GM19238 (cell line): ENCODE measurements around the gene SPRTN.

Experiments used
- DNase-seq: peaks from one replicate; pipeline ENCODE4 v3.0.0; 2011; ENCODE audit warnings: low spot score; ENCODE audit not compliant: insufficient read length

Gene SPRTN

GRCh38 chr1:231376101-231376500, 38.0 kb downstream of the SPRTN start:
- no peak for DNase-seq

GRCh38 chr1:231376875-231377549, 38.9 kb downstream of the SPRTN start:
- no peak for DNase-seq

- no peak for DNase-seq
Observed at GRCh38 chr1:231381729-231382128, 43.6 kb downstream of the SPRTN start.

- no peak for DNase-seq
Observed at GRCh38 chr1:231382426-231382825, 44.3 kb downstream of the SPRTN start.

GRCh38 chr1:231383159-231383860, 45.2 kb downstream of the SPRTN start:
- no peak for DNase-seq

- no peak for DNase-seq
Observed at GRCh38 chr1:231384696-231385415, 46.8 kb downstream of the SPRTN start.

GRCh38 chr1:231385416-231385748, 47.3 kb downstream of the SPRTN start:
- DNase-seq: no peak

GRCh38 chr1:231386466-231386865, 48.4 kb downstream of the SPRTN start:
- DNase-seq: no peak

- DNase-seq: no peak
Observed at GRCh38 chr1:231387770-231388669, 49.9 kb downstream of the SPRTN start.

GRCh38 chr1:231390071-231390470, 52.0 kb downstream of the SPRTN start:
- DNase-seq: no peak

GRCh38 chr1:231392389-231393131, 54.5 kb downstream of the SPRTN start:
- no peak for DNase-seq

GRCh38 chr1:231393668-231394067, 55.6 kb downstream of the SPRTN start:
- DNase-seq: no peak

GRCh38 chr1:231395076-231395997, 57.2 kb downstream of the SPRTN start:
- DNase-seq: no peak

GRCh38 chr1:231395998-231396390, 57.9 kb downstream of the SPRTN start:
- DNase-seq: no peak

- no peak for DNase-seq
Observed at GRCh38 chr1:231396643-231397042, 58.5 kb downstream of the SPRTN start.

- DNase-seq: no peak
Observed at GRCh38 chr1:231397886-231398671, 60.0 kb downstream of the SPRTN start.

GRCh38 chr1:231401478-231401877, 63.4 kb downstream of the SPRTN start:
- DNase-seq: no peak

- DNase-seq: no peak
Observed at GRCh38 chr1:231404318-231404717, 66.2 kb downstream of the SPRTN start.
